ES-I3 (cell line): Measurements from ENCODE around the gene PFKFB4.
"Not testable (repeated sequence)": the region's sequence is repeated elsewhere in the genome, so short reads cannot be mapped to it uniquely, and the experiment has no call there.

ENCODE experiments used
- H3K36me3 ChIP-seq: 2 replicates; pipeline ENCODE4 v1.6.1; 2013; ENCODE audit warnings: mild to moderate bottlenecking, low read length, control low read depth, moderate library complexity; ENCODE audit not compliant: insufficient read depth
- H3K4me1 ChIP-seq: 2 replicates; pipeline ENCODE4 v1.6.1; 2013; ENCODE audit warnings: mild to moderate bottlenecking, control low read depth, low read length; ENCODE audit not compliant: insufficient read depth
- H3K9ac ChIP-seq: 2 replicates; pipeline ENCODE4 v1.6.1; 2013; ENCODE audit warnings: low read depth, mild to moderate bottlenecking, low read length, moderate library complexity
- H3K9me3 ChIP-seq: 2 replicates; pipeline ENCODE4 v1.6.1; 2013; ENCODE audit warnings: mild to moderate bottlenecking, low read length, moderate library complexity; ENCODE audit not compliant: control insufficient read depth, insufficient read depth

Gene PFKFB4

DNA sequence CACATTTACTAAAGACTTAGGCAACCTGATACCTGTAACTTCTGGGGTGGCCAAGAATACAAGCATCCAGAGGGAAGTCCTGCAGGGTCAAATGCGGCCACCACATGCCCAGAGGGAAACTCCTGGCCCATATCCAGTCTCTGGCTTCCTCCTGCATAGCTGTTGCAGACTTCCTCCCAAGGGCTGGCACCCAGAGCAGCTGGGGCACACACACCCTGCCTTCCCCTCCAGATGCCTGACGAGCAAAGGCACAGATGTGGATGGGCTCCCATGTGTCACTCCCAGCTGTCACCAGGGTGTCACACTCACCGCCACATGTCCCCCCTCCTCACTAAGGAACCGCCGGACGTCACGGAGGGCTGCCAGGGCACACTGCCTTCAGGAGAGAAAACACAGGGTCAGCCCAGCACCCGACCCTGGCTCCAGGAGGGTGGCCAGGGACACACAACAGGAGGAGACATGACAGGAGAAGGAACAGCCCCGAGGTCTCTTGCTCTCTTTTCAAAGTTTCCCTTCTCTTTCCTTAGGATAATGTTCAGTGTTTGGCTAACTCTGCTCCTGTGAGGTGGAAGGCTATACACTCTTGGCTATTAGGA, 13.2 kb downstream of the PFKFB4 start:
- H3K4me1 ChIP-seq, result no peaks in the 10 kb centered on the region

GRCh38 chr3:48538451-48538850, 18.2 kb downstream of the PFKFB4 start:
- Histone ChIP-seq H3K36me3 (no peaks in the 10 kb centered on the region; the same call in 1 of the 2 replicates), H3K4me1 (no peaks in the 10 kb centered on the region), H3K9ac (no peak overlapping the region), H3K9me3 (no peaks in the 10 kb centered on the region)

More for the DNA sequence above, 13.2 kb downstream of the PFKFB4 start:
- H3K36me3 ChIP-seq, result no peaks in the 10 kb centered on the region; the same call in 1 of the 2 replicates
- H3K9me3 ChIP-seq, result no peaks in the 10 kb centered on the region
- H3K9ac ChIP-seq, result no peak overlapping the region

DNA sequence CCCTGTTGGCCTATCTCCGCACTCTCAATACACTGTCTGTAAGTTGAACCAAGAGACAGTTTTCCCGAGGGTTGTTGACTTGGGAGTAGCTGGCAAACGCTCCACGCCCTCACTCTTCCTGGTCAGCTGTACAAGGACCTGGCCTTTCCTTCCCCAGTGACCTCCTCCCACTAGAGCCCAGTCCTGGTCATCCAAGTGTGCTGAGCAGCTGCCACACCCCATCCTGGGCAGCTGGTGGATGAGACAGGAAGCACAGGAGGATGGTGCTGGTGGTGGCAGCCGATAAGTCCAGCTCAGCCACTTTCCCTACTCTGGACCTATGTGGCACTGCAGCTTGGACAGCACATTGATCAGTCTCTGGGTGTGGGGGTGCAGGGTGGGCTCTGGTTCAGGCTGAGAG, 19.8 kb downstream of the PFKFB4 start:
- H3K9me3 ChIP-seq, result no peaks in the 10 kb centered on the region
- H3K36me3 ChIP-seq, result no peaks in the 10 kb centered on the region; the same call in 1 of the 2 replicates
- H3K4me1 ChIP-seq, result no peaks in the 10 kb centered on the region
- no peak overlapping the region for H3K9ac ChIP-seq

- Histone ChIP-seq H3K4me1 (no peaks in the 10 kb centered on the region), H3K36me3 (no peaks in the 10 kb centered on the region; the same call in 1 of the 2 replicates), H3K9me3 (no peaks in the 10 kb centered on the region), H3K9ac (no peak overlapping the region)
These were observed 20.5 kb downstream of the PFKFB4 start for GRCh38 chr3:48536116-48536515.

GRCh38 chr3:48535578-48535977, 21.0 kb downstream of the PFKFB4 start:
- H3K9ac ChIP-seq, result no peak overlapping the region
- H3K4me1 ChIP-seq, result no peaks in the 10 kb centered on the region
- no peaks in the 10 kb centered on the region for H3K9me3 ChIP-seq
- no peaks in the 10 kb centered on the region; the same call in 1 of the 2 replicates for H3K36me3 ChIP-seq

- no peaks in the 10 kb centered on the region for H3K9me3 ChIP-seq
- no peaks in the 10 kb centered on the region for H3K4me1 ChIP-seq
- H3K36me3 ChIP-seq, result no peaks in the 10 kb centered on the region; the same call in 1 of the 2 replicates
- H3K9ac ChIP-seq, result no peak overlapping the region
These were observed 23.6 kb downstream of the PFKFB4 start for GRCh38 chr3:48532977-48533337.

DNA sequence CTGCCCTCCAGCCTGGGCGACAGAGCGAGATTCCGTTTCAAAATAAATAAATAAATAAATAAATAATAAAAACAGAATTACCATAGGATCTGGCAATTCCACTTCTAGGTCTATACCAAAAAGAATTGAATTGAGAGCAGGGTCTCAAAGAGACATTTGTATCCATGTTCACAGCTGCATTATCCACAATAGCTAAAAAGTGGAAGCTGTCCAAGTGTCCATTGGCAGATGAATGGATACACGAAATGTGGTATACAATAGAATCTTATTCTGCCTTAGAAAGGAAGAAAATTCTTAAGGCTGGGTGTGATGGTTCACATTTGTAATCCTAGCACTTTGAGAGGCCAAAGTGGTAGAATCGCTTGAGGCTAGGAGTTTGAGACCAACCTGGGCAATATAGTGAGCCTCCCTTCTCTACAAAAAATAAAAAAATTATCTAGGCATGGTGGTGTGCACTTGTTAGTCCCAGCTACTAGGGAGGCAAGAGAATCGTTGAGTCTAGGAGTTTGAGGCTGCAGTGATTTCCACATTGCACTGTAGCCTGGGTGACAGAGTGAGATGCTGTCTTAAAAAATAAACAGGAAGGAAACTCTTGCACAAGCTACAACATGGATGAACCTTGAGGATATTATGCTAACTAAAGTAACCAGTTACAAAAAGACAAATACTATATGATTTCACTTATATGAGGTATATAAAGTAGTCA, 24.2 kb downstream of the PFKFB4 start:
- Histone ChIP-seq H3K9me3 (no peaks in the 10 kb centered on the region), H3K9ac (no peak overlapping the region), H3K4me1 (no peaks in the 10 kb centered on the region), H3K36me3 (peaks cover 2% of the 10 kb centered on the region; the same call in 1 of the 2 replicates)

GRCh38 chr3:48530701-48531100, 25.9 kb downstream of the PFKFB4 start:
- not testable (repeated sequence) for H3K9me3 ChIP-seq, H3K36me3 ChIP-seq, H3K9ac ChIP-seq, H3K4me1 ChIP-seq

- H3K9ac ChIP-seq, result no peak overlapping the region
- peaks cover 5% of the 10 kb centered on the region; the same call in 1 of the 2 replicates for H3K36me3 ChIP-seq
- no peaks in the 10 kb centered on the region for H3K4me1 ChIP-seq
- H3K9me3 ChIP-seq, result no peaks in the 10 kb centered on the region
These were observed 27.8 kb downstream of the PFKFB4 start for GRCh38 chr3:48528754-48529153.

GRCh38 chr3:48528048-48528447, 28.6 kb downstream of the PFKFB4 start:
- no peaks in the 10 kb centered on the region for H3K9me3 ChIP-seq
- no peak overlapping the region for H3K9ac ChIP-seq
- H3K36me3 ChIP-seq, result peaks cover 5% of the 10 kb centered on the region; the same call in 1 of the 2 replicates
- no peaks in the 10 kb centered on the region for H3K4me1 ChIP-seq

- Histone ChIP-seq H3K9ac (no peak overlapping the region), H3K9me3 (no peaks in the 10 kb centered on the region), H3K36me3 (peaks cover 5% of the 10 kb centered on the region; the same call in 1 of the 2 replicates), H3K4me1 (no peaks in the 10 kb centered on the region)
These were observed 31.6 kb downstream of the PFKFB4 start for GRCh38 chr3:48524970-48525369.

DNA sequence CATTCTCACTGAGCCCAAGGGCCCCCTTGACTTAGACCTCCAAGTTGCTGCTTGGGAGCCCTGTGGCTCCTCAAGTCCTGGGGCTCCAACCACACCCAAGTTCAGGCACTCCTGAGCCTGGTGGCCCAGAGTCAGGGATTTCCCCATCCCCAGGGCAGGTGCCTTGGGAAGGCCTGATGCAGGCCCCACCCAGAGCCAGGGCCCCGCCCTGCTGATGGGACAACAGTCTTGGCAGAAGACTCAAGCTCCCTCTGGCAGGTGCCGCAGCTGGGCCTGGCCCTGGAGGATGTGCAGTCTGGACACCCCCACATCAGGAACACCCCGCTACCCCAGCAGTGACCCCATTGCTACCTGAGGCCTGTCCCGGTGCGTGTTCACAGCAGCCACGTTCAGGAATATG, 35.0 kb downstream of the PFKFB4 start:
- no peaks in the 10 kb centered on the region for H3K9me3 ChIP-seq
- no peak overlapping the region for H3K9ac ChIP-seq
- 0 out of 2 replicates have a peak, but pooled peaks cover 3% of the 10 kb centered on the region for H3K36me3 ChIP-seq
- no peaks in the 10 kb centered on the region for H3K4me1 ChIP-seq

GRCh38 chr3:48519277-48519643, 37.3 kb downstream of the PFKFB4 start:
- no peak overlapping the region for H3K9ac ChIP-seq
- no peaks in the 10 kb centered on the region for H3K9me3 ChIP-seq
- H3K4me1 ChIP-seq, result no peaks in the 10 kb centered on the region
- H3K36me3 ChIP-seq, result no peaks in the 10 kb centered on the region

- no peak overlapping the region for H3K9ac ChIP-seq
- no peaks in the 10 kb centered on the region for H3K9me3 ChIP-seq
- no peaks in the 10 kb centered on the region for H3K36me3 ChIP-seq
- no peaks in the 10 kb centered on the region for H3K4me1 ChIP-seq
These were observed 37.8 kb downstream of the PFKFB4 start for GRCh38 chr3:48518638-48519276.

DNA sequence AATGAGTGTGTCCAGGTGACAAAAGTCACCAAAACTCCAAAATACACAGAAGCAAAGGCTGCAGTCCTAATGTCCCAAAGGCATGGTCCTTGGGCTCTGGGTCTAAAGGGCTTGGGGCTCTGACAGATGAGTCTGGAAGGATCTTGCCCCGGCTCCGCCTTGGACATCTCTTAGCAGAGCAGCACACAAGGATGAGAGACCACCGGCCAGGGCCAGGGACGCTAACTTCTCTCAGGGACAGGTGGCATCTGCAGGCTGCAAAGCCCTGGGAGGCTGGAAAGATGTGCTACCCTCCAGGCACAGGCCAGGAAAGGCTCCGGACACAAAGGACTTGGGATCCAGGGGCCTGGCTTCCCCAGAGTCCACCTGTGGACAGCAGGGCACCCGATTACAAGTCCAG, 38.5 kb downstream of the PFKFB4 start:
- no peaks in the 10 kb centered on the region for H3K4me1 ChIP-seq
- H3K9me3 ChIP-seq, result no peaks in the 10 kb centered on the region
- no peaks in the 10 kb centered on the region for H3K36me3 ChIP-seq
- H3K9ac ChIP-seq, result no peak overlapping the region
